Neuron (in vitro differentiated cells): Measurements from ENCODE around the gene FLNB.

Experiments
- H2AFZ ChIP-seq: one replicate; pipeline ENCODE4 v1.6.1; 2013; ENCODE audit warnings: low read depth, mild to moderate bottlenecking, inconsistent platforms, low read length, moderate library complexity
- H3K27me3 ChIP-seq: one replicate; pipeline ENCODE4 v1.6.1; 2013; ENCODE audit warnings: low read length; ENCODE audit not compliant: insufficient read depth
- H3K36me3 ChIP-seq: one replicate; pipeline ENCODE4 v1.6.1; 2013; ENCODE audit warnings: low read length; ENCODE audit not compliant: insufficient read depth
- H3K4me1 ChIP-seq: one replicate; pipeline ENCODE4 v1.6.1; 2013; ENCODE audit warnings: low read length; ENCODE audit not compliant: insufficient read depth
- H3K4me3 ChIP-seq: 2 replicates; pipeline ENCODE4 v1.5.1; 2013; ENCODE audit warnings: mild to moderate bottlenecking, low read length, moderate library complexity
- H3K9me3 ChIP-seq: one replicate; pipeline ENCODE4 v1.6.1; 2013; ENCODE audit warnings: low read length

The FLNB gene

DNA sequence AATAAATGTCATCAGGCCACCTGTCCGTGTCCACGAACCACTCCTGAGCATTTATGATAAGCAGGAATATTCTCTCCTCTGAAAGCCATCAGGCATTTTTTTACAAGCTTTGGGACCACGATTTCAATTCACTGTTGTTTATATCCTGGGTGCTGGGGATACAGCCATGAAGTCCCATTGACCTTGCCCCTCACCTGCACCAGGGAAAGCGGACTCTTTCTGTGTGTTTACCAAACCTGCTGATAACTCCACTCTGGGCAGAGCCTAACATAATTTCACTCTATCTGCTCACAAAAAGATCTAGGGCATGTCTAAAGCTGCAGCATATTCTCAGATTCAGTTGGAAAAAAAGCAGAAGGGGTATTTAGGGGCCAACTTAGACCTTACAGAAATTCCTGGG lies 197.8 kb downstream of the FLNB start:
- Histone ChIP-seq H3K4me3 (no peak overlapping the region), H2AFZ (no peak overlapping the region), H3K27me3 (peaks cover 6% of the 10 kb centered on the region), H3K4me1 (no peaks in the 10 kb centered on the region), H3K9me3 (no peaks in the 10 kb centered on the region), H3K36me3 (no peaks in the 10 kb centered on the region)

DNA sequence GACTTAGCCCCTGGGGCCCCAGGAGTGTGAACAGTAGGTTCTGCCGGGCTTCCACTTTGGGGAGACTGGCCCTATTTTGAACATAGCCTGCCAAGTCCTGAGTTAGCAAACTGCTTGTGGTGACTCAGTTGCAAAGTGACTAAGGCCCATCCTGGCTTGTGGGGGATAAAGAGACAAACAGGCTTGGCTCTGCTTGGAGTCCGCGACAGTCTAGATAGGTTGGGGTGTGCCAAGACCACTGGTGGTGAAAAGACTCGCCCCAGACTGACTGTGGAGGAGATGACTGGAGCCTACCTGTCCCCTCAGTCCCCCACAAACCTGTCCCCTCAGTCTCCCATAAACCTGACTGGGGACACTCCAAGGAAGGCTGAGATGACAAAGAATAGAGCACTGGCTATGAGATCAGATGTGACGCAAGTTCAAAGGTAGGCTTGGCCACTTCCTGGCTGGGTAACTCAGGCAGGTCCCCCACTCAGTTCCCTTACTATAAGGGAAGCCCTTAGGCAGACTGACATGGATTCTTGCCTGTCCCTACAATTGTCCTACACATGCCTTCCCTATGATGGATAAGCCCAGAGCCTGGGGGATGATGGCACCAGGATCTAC lies 198.3 kb downstream of the FLNB start:
- H3K4me3 ChIP-seq, result no peak overlapping the region
- H3K27me3 ChIP-seq, result peaks cover 6% of the 10 kb centered on the region
- H3K4me1 ChIP-seq, result no peaks in the 10 kb centered on the region
- no peaks in the 10 kb centered on the region for H3K36me3 ChIP-seq
- no peaks in the 10 kb centered on the region for H3K9me3 ChIP-seq
- no peak overlapping the region for H2AFZ ChIP-seq

DNA sequence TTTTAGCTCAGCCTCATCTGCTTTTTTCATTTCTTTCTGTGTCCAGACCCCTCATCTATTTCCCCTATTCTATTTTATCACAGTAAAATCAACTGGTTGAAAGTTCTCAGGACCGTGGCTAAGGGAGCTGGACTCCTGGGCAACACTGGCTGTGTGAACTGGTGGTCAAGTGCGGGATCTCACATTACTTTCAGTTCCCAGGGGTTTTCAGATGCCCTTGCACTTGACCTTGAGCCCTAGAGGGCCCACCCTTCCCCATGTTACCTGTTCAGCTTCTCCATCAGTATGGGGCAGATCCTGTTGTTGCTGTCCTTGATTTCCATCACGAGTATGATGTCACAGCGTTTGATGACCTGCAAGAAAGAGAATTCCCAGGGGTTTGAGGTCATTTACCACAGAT lies 199.7 kb downstream of the FLNB start:
- no peak overlapping the region for H3K4me3 ChIP-seq
- H3K27me3 ChIP-seq, result peaks cover 6% of the 10 kb centered on the region
- no peaks in the 10 kb centered on the region for H3K36me3 ChIP-seq
- H3K4me1 ChIP-seq, result no peaks in the 10 kb centered on the region
- H2AFZ ChIP-seq, result no peak overlapping the region
- no peaks in the 10 kb centered on the region for H3K9me3 ChIP-seq

DNA sequence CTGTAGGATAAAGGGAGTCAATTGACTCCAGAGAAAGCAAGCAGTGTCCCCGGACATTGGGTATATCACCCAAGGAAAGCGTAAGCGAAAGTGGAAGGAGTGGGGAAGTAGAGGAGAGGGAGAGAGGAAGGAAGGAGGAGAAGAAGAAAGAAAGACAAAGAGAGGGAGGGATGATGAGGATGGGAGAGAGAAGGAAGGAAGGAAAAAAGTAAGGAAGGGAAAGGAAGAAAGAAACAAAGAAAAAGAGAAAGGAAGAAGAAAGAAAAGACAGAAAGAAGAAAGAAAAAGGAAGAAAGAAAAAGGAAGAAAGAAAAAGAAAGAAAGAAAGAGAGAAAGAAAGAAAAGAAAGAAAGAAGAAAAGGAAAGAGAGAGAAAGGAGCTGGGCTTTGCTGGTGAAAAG lies 201.7 kb downstream of the FLNB start:
- peaks cover 9% of the 10 kb centered on the region for H3K27me3 ChIP-seq
- H3K4me3 ChIP-seq, result no peak overlapping the region
- H2AFZ ChIP-seq, result no peak overlapping the region
- no peaks in the 10 kb centered on the region for H3K36me3 ChIP-seq
- H3K4me1 ChIP-seq, result no peaks in the 10 kb centered on the region
- no peaks in the 10 kb centered on the region for H3K9me3 ChIP-seq

DNA sequence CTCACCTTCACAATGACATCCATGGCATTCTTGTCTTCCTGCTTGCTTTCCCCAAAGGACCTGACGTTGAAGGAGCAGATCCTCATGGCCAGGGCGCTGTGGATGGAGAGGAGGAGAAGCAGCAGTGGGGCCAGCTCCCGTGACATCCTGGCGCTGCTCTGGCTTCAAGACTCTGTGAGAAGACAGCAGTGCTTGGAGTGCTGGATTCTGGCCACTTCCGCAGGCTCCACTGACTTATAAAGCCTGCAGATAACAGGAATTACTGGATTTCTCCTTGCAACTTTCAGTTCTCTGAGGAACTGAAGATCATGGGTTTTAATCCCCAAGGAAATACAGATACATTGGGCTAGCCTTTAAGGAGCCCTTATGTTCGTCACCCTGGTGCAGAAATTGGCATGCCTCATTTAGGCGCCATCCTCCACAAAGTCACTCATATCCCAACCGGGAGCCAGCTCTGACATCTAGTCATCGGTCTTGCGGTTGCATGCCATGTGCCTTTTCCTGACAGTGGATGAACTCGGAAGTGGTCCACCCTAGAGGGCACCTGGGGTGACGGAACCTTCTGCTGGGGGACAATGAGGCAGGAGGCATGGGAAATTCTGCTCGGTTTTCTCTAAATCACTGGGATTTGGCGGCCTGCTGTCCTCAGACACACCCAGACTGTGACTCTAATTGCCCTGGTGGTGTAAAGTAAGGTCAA lies 202.7 kb downstream of the FLNB start, which contains the start of gene DNASE1L3:
TSS of gene DNASE1L3 (minus strand) at position 212 of the 700 bp plus-strand sequence. CDS start at position 146, 66 bp downstream.
- H3K4me3 ChIP-seq, result no peak within 1 kb of the TSS
- H3K36me3 ChIP-seq, result no peaks in the 10 kb centered on the region
- H3K9me3 ChIP-seq, result no peaks in the 10 kb centered on the region

DNA sequence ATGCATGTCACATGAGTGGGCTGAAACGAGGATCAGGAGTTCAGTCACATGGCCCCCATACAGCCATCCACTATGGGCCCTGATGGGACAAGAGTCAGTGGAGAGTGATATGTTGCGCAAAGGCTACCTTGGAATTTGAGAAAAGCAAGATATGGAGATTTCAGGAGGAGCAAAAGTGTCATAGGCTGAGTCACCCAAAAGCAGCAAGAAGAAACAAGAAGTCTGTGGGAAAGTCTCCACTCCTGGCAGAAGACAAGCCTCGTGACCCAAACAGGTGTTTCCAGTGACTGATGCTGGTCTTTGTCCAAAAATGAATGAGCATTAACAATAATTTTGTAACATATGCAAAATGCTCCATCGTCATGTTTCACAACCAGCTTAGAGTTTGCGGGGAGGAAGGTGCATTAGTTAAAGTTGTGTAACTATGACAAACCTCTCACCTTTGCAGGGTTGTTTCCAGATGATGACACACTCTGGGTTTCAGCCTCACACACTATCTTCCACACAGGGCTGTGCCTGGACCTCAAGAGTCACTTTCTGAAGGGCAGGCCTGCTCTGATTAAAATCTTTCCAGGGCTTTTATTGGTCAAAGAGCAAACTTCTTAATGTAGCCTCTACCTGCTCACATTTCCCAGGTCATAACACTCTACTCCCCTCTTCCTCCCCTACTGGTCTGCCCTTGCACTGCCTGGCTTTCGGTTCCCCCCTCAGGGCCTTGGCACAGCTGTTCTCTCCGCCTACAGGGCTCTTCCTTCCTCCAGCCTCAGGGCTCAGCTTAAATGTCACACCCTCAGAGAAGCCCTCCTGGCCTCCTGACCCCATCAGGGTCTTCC lies 206.5 kb downstream of the FLNB start:
- no peaks in the 10 kb centered on the region for H3K9me3 ChIP-seq
- peaks cover 3% of the 10 kb centered on the region for H3K4me1 ChIP-seq
- no peaks in the 10 kb centered on the region for H3K36me3 ChIP-seq
- no peak overlapping the region for H2AFZ ChIP-seq
- no peak overlapping the region for H3K4me3 ChIP-seq
- peaks cover 2% of the 10 kb centered on the region for H3K27me3 ChIP-seq

More for the DNA sequence above, 202.7 kb downstream of the FLNB start, which contains the start of gene DNASE1L3:
- no peaks in the 10 kb centered on the region for H3K4me1 ChIP-seq
- no peak within 1 kb of the TSS for H2AFZ ChIP-seq
- peaks cover 6% of the 10 kb centered on the region for H3K27me3 ChIP-seq

DNA sequence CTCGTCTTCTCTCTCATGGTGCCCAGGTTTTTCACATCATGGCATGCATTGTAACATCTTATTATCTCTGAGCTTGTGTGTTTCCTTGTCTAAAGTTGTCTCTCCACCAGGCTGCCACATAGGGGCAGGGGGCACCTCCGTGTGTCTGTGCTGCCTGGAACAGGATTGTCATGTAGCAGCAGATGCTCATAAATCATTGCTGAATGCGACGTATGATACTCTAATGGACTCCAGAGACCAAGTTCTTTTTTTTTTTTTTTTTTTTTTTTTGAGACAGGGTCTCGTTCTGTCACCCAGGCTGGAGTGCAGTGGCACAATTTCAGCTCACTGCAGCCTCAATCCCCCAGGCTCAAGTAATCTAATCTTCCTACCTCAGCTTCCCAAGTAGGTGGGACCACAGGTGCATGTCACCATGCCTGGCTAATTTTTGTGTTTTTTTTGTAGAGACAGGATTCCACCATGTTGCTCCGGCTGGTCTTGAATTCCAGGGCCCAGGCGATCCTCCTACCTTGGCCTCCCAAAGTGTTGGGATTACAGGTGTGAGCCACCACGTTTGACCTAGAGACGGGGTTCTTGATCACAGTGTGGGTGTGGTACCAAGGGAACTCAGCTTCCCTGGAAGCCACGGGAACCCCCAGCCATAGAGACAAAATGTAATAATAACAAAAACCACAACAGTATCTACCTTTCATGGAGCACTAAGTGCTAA lies 207.2 kb downstream of the FLNB start:
- H2AFZ ChIP-seq, result no peak overlapping the region

DNA sequence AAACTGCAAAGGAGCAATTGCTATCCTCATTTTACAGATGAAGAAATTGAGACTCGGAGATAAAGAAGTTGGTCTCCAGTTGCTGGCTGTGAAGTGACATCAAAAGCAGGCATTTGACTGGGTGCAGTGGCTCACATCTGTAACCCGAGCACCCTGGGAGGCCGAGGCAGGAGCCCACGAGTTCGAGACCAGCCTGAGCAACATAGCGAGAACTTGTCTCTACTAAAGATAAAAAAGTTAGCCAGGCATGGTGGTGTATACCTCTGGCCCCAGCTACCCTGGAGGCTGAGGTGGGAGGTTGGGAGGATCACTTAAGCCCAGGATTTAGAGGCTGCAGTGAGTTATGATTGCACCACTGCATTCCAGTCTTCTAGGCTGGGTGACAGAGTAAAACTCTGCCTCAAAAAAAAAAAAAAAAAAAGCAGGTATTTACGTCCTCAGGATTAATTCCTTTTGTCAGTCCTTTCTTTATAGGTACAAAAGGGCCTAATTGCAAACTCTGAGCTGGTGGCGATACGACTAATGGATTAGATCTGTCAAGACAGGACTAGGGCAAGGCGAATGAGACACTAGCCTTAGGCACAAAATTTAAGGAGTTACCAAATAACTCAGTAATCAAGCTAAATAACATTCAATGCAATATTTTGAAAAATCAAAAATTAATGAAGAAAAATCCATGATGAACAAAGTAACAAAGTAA lies 208.4 kb downstream of the FLNB start:
- H3K4me1 ChIP-seq, result peaks cover 3% of the 10 kb centered on the region
- no peak overlapping the region for H2AFZ ChIP-seq
- no peaks in the 10 kb centered on the region for H3K36me3 ChIP-seq
- H3K9me3 ChIP-seq, result no peaks in the 10 kb centered on the region
- peaks cover 2% of the 10 kb centered on the region for H3K27me3 ChIP-seq
- H3K4me3 ChIP-seq, result no peak overlapping the region

More for the DNA sequence above, 207.2 kb downstream of the FLNB start:
- Histone ChIP-seq H3K36me3 (no peaks in the 10 kb centered on the region), H3K27me3 (peaks cover 2% of the 10 kb centered on the region), H3K4me1 (peaks cover 3% of the 10 kb centered on the region), H3K4me3 (no peak overlapping the region), H3K9me3 (no peaks in the 10 kb centered on the region)

DNA sequence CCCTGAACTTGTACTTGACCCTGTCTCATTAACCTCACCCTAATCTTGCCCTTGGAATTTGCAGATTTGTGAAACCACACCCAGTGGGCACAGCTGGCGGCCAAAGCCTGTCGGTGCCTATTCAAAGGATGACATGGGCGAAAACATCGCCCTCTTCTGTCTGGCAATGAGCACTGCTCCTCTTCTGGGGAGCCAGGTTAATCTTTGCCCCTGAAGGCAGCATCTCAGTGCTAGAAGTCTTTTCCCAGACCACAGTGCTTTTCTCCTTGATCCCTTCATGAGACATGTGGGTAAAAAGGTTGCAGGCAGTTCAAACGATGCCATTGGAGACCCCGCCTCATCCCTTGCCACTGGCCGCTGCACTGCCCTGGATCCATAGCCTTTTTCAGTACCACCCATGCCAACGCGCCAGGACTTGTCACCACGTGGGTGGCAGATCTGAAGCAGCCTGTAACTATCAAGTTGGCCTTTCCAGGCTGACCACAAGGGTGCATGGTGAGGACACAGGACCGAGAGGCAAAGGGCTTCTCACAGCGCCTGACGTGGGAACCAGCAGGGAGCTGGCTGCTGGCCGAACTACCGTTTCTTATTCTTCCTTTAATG lies 209.1 kb downstream of the FLNB start:
- Histone ChIP-seq H3K4me3 (no peak overlapping the region), H3K4me1 (peaks cover 3% of the 10 kb centered on the region), H3K9me3 (no peaks in the 10 kb centered on the region), H3K27me3 (peaks cover 2% of the 10 kb centered on the region), H3K36me3 (no peaks in the 10 kb centered on the region), H2AFZ (no peak overlapping the region)

DNA sequence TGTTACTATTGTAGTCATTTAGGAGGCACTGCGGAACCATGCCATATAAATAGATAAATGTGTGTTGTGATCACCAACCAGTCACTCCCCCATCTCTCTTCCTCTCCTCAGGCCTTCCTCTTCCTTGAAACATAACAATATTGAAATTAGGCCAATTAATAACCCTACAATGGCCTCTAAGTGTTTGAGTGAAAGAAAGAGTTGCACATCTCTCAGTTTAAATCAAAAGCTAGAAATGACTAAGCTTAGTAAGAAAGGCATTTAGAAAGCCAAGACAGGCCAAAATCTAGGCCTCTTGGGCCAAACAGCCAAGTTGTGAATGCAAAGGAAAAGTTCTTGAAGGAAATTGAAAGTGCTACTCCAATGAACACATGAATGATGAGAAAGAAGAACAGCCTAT lies 210.7 kb downstream of the FLNB start:
- Histone ChIP-seq H3K9me3 (no peaks in the 10 kb centered on the region), H3K27me3 (peaks cover 4% of the 10 kb centered on the region), H3K4me3 (no peak overlapping the region), H3K36me3 (no peaks in the 10 kb centered on the region), H2AFZ (no peak overlapping the region), H3K4me1 (peaks cover 3% of the 10 kb centered on the region)
